Subcutaneous adipose tissue (tissue), 4 donors: ENCODE measurements around the gene VPS26C. TPM values are rescaled to one million over a fixed set of nuclear protein-coding genes. Genes with fewer than 3 reads are reported as not detected.

Source experiments
- CTCF ChIP-seq: fragments of 450-650 bp; IDR thresholded peaks from one replicate; pipeline ENCODE4 v1.5.1; 2016; ENCODE audit warnings: low read depth, mild to moderate bottlenecking, control low read depth, antibody characterized with exemption, moderate library complexity
- total RNA-seq, 4 donors: library from RNA; depleted of rRNA; stranded (reverse); fragments of >200 nt; gene quantifications; one replicate each; pipeline ENCODE4 v1.1.0, GENCODE V29; 2016

Gene VPS26C
- total RNA-seq, 4 donors from 2014 or later, result 67.8 to 102 (median 78.9) TPM

GRCh38 chr21:37257511-37257966 is 9.6 kb downstream of the VPS26C start:
- TF ChIP-seq CTCF, result no peak

GRCh38 chr21:37253991-37254390 is 13.1 kb downstream of the VPS26C start:
- no peak for TF ChIP-seq CTCF

- TF ChIP-seq CTCF, result no peak
Measured at GRCh38 chr21:37251294-37251634, 15.9 kb downstream of the VPS26C start.

- TF ChIP-seq CTCF, result no peak
Measured at GRCh38 chr21:37249112-37249904, 17.8 kb downstream of the VPS26C start.

- no peak for TF ChIP-seq CTCF
Measured at GRCh38 chr21:37248298-37248697, 18.8 kb downstream of the VPS26C start.

- no peak for TF ChIP-seq CTCF
Measured at GRCh38 chr21:37245151-37245550, 22.0 kb downstream of the VPS26C start.

GRCh38 chr21:37244501-37245095 is 22.5 kb downstream of the VPS26C start:
- no peak for TF ChIP-seq CTCF
